Astrocyte (in vitro differentiated cells and primary cell): ENCODE data around the gene TOM1L2. TPM values are rescaled to one million over a fixed set of nuclear protein-coding genes. Genes with fewer than 3 reads are reported as not detected.
"Not testable (repeated sequence)": the region's sequence is repeated elsewhere in the genome, so short reads cannot be mapped to it uniquely, and the experiment has no call there.

Experiments used
- DNase-seq: peaks from one replicate; pipeline ENCODE4 v3.0.0-alpha.2; 2010; ENCODE audit warnings: low read depth
- FAIRE-seq: peaks from 2 replicates; lab custom pipeline; 2011; peaks lifted over from hg19 to GRCh38; lab: Jason Lieb, UNC
- H2AFZ ChIP-seq: 2 replicates; pipeline ENCODE4 v1.6.0; 2012; ENCODE audit warnings: low read depth, low read length, inconsistent platforms
- H3K27ac ChIP-seq: 2 replicates; pipeline ENCODE4 v1.5.1; 2011; ENCODE audit warnings: low read depth, low read length, inconsistent platforms
- H3K27me3 ChIP-seq: 2 replicates; pipeline ENCODE4 v1.6.0; 2011; ENCODE audit warnings: low read length, inconsistent platforms; ENCODE audit not compliant: insufficient read depth
- H3K36me3 ChIP-seq: 2 replicates; pipeline ENCODE4 v1.5.1; 2011; ENCODE audit warnings: low read length, inconsistent platforms; ENCODE audit not compliant: insufficient read depth
- H3K4me1 ChIP-seq: 2 replicates; pipeline ENCODE4 v1.5.1; 2011; ENCODE audit warnings: low read length, inconsistent platforms; ENCODE audit not compliant: insufficient read depth
- H3K4me2 ChIP-seq: 2 replicates; pipeline ENCODE4 v1.6.0; 2012; ENCODE audit warnings: low read length, inconsistent platforms
- H3K4me3 ChIP-seq: 2 replicates; pipeline ENCODE4 v1.5.1; 2011; ENCODE audit warnings: low read depth, mild to moderate bottlenecking, low read length, inconsistent platforms; ENCODE audit not compliant: insufficient read depth
- H3K79me2 ChIP-seq: 2 replicates; pipeline ENCODE4 v1.6.0; 2012; ENCODE audit warnings: mild to moderate bottlenecking, low read length, inconsistent platforms; ENCODE audit not compliant: insufficient read depth
- H3K9ac ChIP-seq: 2 replicates; pipeline ENCODE4 v1.6.0; 2012; ENCODE audit warnings: mild to moderate bottlenecking, low read length, inconsistent platforms
- H3K9me3 ChIP-seq: 2 replicates; pipeline ENCODE4 v1.5.1; 2012; ENCODE audit warnings: low read depth, mild to moderate bottlenecking, low read length, inconsistent platforms; ENCODE audit not compliant: insufficient read depth
- H4K20me1 ChIP-seq: 2 replicates; pipeline ENCODE4 v1.6.0; 2012; ENCODE audit warnings: low read length, inconsistent platforms; ENCODE audit not compliant: insufficient read depth
- H3K27ac Mint-ChIP-seq: one replicate; pipeline ENCODE4 v1.8.0; 2021; ENCODE audit warnings: mild to moderate bottlenecking, mixed read lengths; ENCODE audit not compliant: unreplicated experiment
- H3K27me3 Mint-ChIP-seq: one replicate; pipeline ENCODE4 v1.8.0; 2021; ENCODE audit warnings: low read depth, mixed read lengths; ENCODE audit not compliant: unreplicated experiment
- H3K36me3 Mint-ChIP-seq: one replicate; pipeline ENCODE4 v1.8.0; 2021; ENCODE audit warnings: low read depth, mixed read lengths; ENCODE audit not compliant: unreplicated experiment
- H3K4me1 Mint-ChIP-seq: one replicate; pipeline ENCODE4 v1.8.0; 2021; ENCODE audit warnings: low read depth, mixed read lengths; ENCODE audit not compliant: unreplicated experiment
- H3K4me3 Mint-ChIP-seq: one replicate; pipeline ENCODE4 v1.8.0; 2021; ENCODE audit warnings: mild to moderate bottlenecking, moderate library complexity, mixed read lengths; ENCODE audit not compliant: unreplicated experiment
- H3K9me3 Mint-ChIP-seq: one replicate; pipeline ENCODE4 v1.8.0; 2021; ENCODE audit warnings: mild to moderate bottlenecking, mixed read lengths; ENCODE audit not compliant: unreplicated experiment
- EZH2 ChIP-seq: IDR thresholded peaks from 2 replicates; pipeline ENCODE4 v1.6.1; 2012; ENCODE audit warnings: mild to moderate bottlenecking, low read length, inconsistent platforms; ENCODE audit not compliant: insufficient read depth
- total RNA-seq: library from RNA; stranded (reverse); gene quantifications from 2 replicates; pipeline ENCODE4 v1.2.1, GENCODE V29; 2021
- TF ChIP-seq, protein P1 (sequence below): IDR thresholded peaks from 2 replicates; pipeline ENCODE4 v1.5.1; 2011; ENCODE audit warnings: low read depth, mild to moderate bottlenecking, inconsistent platforms, low read length, moderate library complexity; ENCODE audit not compliant: insufficient read depth

The TOM1L2 gene
- total RNA-seq, 1 donor from 2014 or later = 54.4 TPM

DNA sequence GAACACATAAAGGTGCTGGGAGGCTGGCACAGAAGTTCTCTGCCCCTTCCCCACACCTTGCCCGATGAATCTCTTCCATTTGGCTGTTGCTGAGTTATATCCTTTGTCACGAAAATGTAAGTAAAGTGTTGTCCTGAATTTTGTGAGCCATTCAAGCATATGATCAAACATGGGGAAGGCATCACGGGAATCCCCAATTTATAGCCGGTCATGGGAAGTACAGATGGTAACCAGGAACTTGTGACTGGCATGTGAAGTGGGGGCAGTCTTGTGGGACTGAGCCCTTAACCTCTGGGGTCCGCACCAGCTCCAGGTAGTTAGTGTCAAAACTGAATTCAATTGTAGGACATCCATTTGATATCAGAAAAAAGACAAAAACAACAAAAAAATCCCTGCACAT, 13.2 kb downstream of the TOM1L2 start:
- Histone ChIP-seq H3K27ac (peak overlapping the region; percentile 89), H2AFZ (no peak overlapping the region), H3K27me3 (no peaks in the 10 kb centered on the region), H3K9ac (peak overlapping the region; percentile 74), H4K20me1 (peaks cover 9% of the 10 kb centered on the region), H3K4me1 (peaks cover 27% of the 10 kb centered on the region), H3K4me2 (peak overlapping the region; percentile 79), H3K4me3 (peak overlapping the region; percentile 49), H3K79me2 (peaks cover 70% of the 10 kb centered on the region), H3K36me3 (no peaks in the 10 kb centered on the region), H3K9me3 (no peaks in the 10 kb centered on the region)
- TF ChIP-seq, protein P1, sequence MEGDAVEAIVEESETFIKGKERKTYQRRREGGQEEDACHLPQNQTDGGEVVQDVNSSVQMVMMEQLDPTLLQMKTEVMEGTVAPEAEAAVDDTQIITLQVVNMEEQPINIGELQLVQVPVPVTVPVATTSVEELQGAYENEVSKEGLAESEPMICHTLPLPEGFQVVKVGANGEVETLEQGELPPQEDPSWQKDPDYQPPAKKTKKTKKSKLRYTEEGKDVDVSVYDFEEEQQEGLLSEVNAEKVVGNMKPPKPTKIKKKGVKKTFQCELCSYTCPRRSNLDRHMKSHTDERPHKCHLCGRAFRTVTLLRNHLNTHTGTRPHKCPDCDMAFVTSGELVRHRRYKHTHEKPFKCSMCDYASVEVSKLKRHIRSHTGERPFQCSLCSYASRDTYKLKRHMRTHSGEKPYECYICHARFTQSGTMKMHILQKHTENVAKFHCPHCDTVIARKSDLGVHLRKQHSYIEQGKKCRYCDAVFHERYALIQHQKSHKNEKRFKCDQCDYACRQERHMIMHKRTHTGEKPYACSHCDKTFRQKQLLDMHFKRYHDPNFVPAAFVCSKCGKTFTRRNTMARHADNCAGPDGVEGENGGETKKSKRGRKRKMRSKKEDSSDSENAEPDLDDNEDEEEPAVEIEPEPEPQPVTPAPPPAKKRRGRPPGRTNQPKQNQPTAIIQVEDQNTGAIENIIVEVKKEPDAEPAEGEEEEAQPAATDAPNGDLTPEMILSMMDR = no peak
- TF ChIP-seq EZH2 = no peak
- H3K9me3 Mint-ChIP-seq = peaks cover 4% of the 10 kb centered on the region
- H3K27me3 Mint-ChIP-seq = no peaks in the 10 kb centered on the region
- H3K4me3 Mint-ChIP-seq = peak overlapping the region; percentile 70
- DNase-seq (no peak), FAIRE-seq (no peak)
- peaks cover 13% of the 10 kb centered on the region for H3K36me3 Mint-ChIP-seq
- H3K4me1 Mint-ChIP-seq = peaks cover 38% of the 10 kb centered on the region
- H3K27ac Mint-ChIP-seq = peak overlapping the region; percentile 88

DNA sequence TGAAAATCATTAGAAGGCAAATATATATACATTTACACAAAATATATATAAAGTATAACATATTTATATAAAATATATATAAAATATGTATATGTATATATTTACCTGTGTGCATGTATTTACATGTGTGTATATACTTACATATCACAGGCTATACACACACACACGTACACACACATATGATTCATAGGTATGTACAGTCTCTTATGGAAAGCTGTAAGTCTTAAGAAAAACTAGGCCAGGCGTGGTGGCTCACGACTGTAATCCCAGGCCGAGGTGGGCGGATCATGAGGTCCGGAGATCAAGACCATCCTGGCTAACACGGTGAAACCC, 14.7 kb downstream of the TOM1L2 start:
- Mint-ChIP-seq H3K9me3 (peaks cover 4% of the 10 kb centered on the region), H3K27me3 (no peaks in the 10 kb centered on the region), H3K4me3 (no peak overlapping the region), H3K4me1 (peaks cover 32% of the 10 kb centered on the region), H3K27ac (peak overlapping the region; percentile 88), H3K36me3 (peaks cover 13% of the 10 kb centered on the region)
- H3K9ac ChIP-seq = peak overlapping the region; percentile 40
- H2AFZ ChIP-seq = no peak overlapping the region
- DNase-seq (no peak), FAIRE-seq (no peak)
- H3K9me3 ChIP-seq = no peaks in the 10 kb centered on the region
- peak overlapping the region; percentile 79 for H3K4me2 ChIP-seq
- H3K36me3 ChIP-seq = no peaks in the 10 kb centered on the region
- H3K79me2 ChIP-seq = peaks cover 71% of the 10 kb centered on the region
- peaks cover 4% of the 10 kb centered on the region for H4K20me1 ChIP-seq
- TF ChIP-seq, protein P1 = no peak
- no peak for TF ChIP-seq EZH2
- no peaks in the 10 kb centered on the region for H3K27me3 ChIP-seq
- H3K4me1 ChIP-seq = peaks cover 27% of the 10 kb centered on the region
- peak overlapping the region; percentile 89 for H3K27ac ChIP-seq
- H3K4me3 ChIP-seq = no peak overlapping the region

GRCh38 chr17:17955790-17956341, 16.3 kb downstream of the TOM1L2 start:
- H3K27me3 Mint-ChIP-seq, H3K27ac Mint-ChIP-seq, H3K4me3 ChIP-seq, DNase-seq, H3K9me3 ChIP-seq, H3K27ac ChIP-seq, H3K27me3 ChIP-seq, H3K4me2 ChIP-seq, H4K20me1 ChIP-seq, H3K9ac ChIP-seq, H2AFZ ChIP-seq, FAIRE-seq, H3K4me3 Mint-ChIP-seq, H3K9me3 Mint-ChIP-seq, H3K36me3 ChIP-seq: not testable (repeated sequence)
- peaks cover 66% of the 10 kb centered on the region for H3K79me2 ChIP-seq
- peaks cover 27% of the 10 kb centered on the region for H3K4me1 ChIP-seq
- Mint-ChIP-seq H3K36me3 (peaks cover 10% of the 10 kb centered on the region), H3K4me1 (peaks cover 38% of the 10 kb centered on the region)
